ENCODE measurements around the gene ACBD6.

ACBD6 gene

GRCh38 chr1:180397175-180397574 lies 105.2 kb downstream of the ACBD6 start:
- intact Hi-C loops (cut with DNase I; ENCODE audit: low total_unique reads): no loop called here
- H3K4me3 ChIP-seq: no peak overlapping the region
- H3K27ac ChIP-seq: no peak overlapping the region
- DNase-seq: no peak
- TF ChIP-seq, protein P1, sequence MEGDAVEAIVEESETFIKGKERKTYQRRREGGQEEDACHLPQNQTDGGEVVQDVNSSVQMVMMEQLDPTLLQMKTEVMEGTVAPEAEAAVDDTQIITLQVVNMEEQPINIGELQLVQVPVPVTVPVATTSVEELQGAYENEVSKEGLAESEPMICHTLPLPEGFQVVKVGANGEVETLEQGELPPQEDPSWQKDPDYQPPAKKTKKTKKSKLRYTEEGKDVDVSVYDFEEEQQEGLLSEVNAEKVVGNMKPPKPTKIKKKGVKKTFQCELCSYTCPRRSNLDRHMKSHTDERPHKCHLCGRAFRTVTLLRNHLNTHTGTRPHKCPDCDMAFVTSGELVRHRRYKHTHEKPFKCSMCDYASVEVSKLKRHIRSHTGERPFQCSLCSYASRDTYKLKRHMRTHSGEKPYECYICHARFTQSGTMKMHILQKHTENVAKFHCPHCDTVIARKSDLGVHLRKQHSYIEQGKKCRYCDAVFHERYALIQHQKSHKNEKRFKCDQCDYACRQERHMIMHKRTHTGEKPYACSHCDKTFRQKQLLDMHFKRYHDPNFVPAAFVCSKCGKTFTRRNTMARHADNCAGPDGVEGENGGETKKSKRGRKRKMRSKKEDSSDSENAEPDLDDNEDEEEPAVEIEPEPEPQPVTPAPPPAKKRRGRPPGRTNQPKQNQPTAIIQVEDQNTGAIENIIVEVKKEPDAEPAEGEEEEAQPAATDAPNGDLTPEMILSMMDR (IDR thresholded peaks at IDR 0.05): no peak
- H3K4me1 ChIP-seq: no peaks in the 10 kb centered on the region
- H3K27me3 ChIP-seq: no peaks in the 10 kb centered on the region
- peaks cover 5 to 13% (median 6%) of the 10 kb centered on the region in 3 donors for H3K36me3 ChIP-seq
- H3K9me3 ChIP-seq: no peaks in the 10 kb centered on the region

- Histone ChIP-seq H3K27ac (no peak overlapping the region), H3K4me1 (no peaks in the 10 kb centered on the region), H3K36me3 (peaks cover 0 to 13% (median 0%) of the 10 kb centered on the region in 3 donors), H3K27me3 (no peaks in the 10 kb centered on the region), H3K4me3 (no peak overlapping the region), H3K9me3 (no peaks in the 10 kb centered on the region)
- TF ChIP-seq, protein P1 (IDR thresholded peaks at IDR 0.05): no peak
- DNase-seq: no peak
- intact Hi-C loops (cut with DNase I; ENCODE audit: low total_unique reads): no loop called here
Observed at GRCh38 chr1:180392427-180393145, 109.8 kb downstream of the ACBD6 start.

DNA sequence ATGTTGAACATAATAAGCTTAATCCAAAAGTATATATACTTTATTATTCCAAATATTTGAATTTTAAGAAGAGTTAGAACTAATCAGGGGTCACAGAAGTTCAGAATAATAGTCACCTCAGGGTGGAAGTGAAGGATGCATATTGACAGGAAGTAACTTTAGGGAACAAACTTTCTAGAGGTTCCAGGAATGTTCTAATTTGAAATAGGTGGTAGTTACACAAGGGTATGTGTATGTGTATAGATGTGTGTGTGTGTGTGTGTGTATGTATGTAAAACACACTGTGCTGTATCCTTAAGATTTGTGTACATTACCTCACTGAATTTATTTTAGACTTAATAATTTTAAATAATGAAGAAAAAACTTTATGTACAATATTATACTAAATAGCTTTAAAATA lies 110.4 kb downstream of the ACBD6 start:
- no peak overlapping the region for H3K4me3 ChIP-seq
- peaks cover 0 to 13% (median 0%) of the 10 kb centered on the region in 3 donors for H3K36me3 ChIP-seq
- intact Hi-C loops (cut with DNase I; ENCODE audit: low total_unique reads): no loop called here
- TF ChIP-seq, protein P1 (IDR thresholded peaks at IDR 0.05): no peak
- H3K27me3 ChIP-seq: no peaks in the 10 kb centered on the region
- H3K4me1 ChIP-seq: no peaks in the 10 kb centered on the region
- no peak for DNase-seq
- no peak overlapping the region for H3K27ac ChIP-seq
- no peaks in the 10 kb centered on the region for H3K9me3 ChIP-seq

GRCh38 chr1:180387413-180387812 lies 115.0 kb downstream of the ACBD6 start:
- Histone ChIP-seq H3K27me3 (no peaks in the 10 kb centered on the region), H3K4me3 (no peak overlapping the region), H3K36me3 (peaks cover 0 to 6% (median 0%) of the 10 kb centered on the region in 3 donors), H3K4me1 (no peaks in the 10 kb centered on the region), H3K9me3 (peaks cover 0 to 33% (median 12%) of the 10 kb centered on the region in 3 donors), H3K27ac (no peak overlapping the region)
- TF ChIP-seq, protein P1 (IDR thresholded peaks at IDR 0.05): no peak
- DNase-seq: no peak
- intact Hi-C loops (cut with DNase I; ENCODE audit: low total_unique reads): no loop called here

GRCh38 chr1:180386745-180387367 lies 115.5 kb downstream of the ACBD6 start:
- Histone ChIP-seq H3K36me3 (peaks cover 0 to 6% (median 0%) of the 10 kb centered on the region in 3 donors), H3K4me3 (no peak overlapping the region), H3K4me1 (no peaks in the 10 kb centered on the region), H3K9me3 (peaks cover 0 to 36% (median 12%) of the 10 kb centered on the region in 3 donors), H3K27ac (no peak overlapping the region), H3K27me3 (no peaks in the 10 kb centered on the region)
- TF ChIP-seq, protein P1 (IDR thresholded peaks at IDR 0.05): no peak
- DNase-seq: no peak
- intact Hi-C loops (cut with DNase I; ENCODE audit: low total_unique reads): no loop called here
